Esophagus muscularis mucosa (tissue), 4 donors: ENCODE data around the gene CRYBA2. TPM values are rescaled to one million over a fixed set of nuclear protein-coding genes. Genes with fewer than 3 reads are reported as not detected.

Experiments
- DNase-seq: peaks from one replicate; pipeline ENCODE4 v3.0.0-alpha.2; 2017; ENCODE audit errors: extremely low spot score
- H3K27ac ChIP-seq, 4 donors: fragments of 200-600 bp; sonication (generic); replicated peaks in 1 of 4; 1 replicate in 3 of 4; 2 replicates in 1 of 4; pipeline ENCODE4 v1.5.1; 2016 to 2019; ENCODE audit warnings: mild to moderate bottlenecking in 1 of 4
- H3K27me3 ChIP-seq, 4 donors: fragments of 200-600 bp; sonication (generic); one replicate each; pipeline versions ENCODE4 v1.5.1 to v1.6.0; 2016 to 2019
- H3K36me3 ChIP-seq, 4 donors: fragments of 200-600 bp; sonication (generic); one replicate each; pipeline ENCODE4 v1.5.1; 2016 to 2019
- H3K4me1 ChIP-seq, 4 donors: fragments of 200-600 bp; sonication (generic); one replicate each; pipeline ENCODE4 v1.5.1; 2016 to 2019
- H3K4me3 ChIP-seq, 4 donors: fragments of 200-600 bp; sonication (generic); 1 replicate in 2 of 4; 2 replicates in 2 of 4; pipeline ENCODE4 v1.5.1; 2016 to 2019; ENCODE audit warnings: mild to moderate bottlenecking in 4 of 4, moderate library complexity in 1 of 4
- H3K9me3 ChIP-seq, 4 donors: fragments of 200-600 bp; sonication (generic); 1 replicate in 3 of 4; 2 replicates in 1 of 4; pipeline ENCODE4 v1.5.1; 2016 to 2019
- CTCF ChIP-seq, 3 experiments: fragments of 200-600 bp in 2 of 3; fragments of 450-650 bp in 1 of 3; sonication (generic) in 2 of 3; IDR thresholded peaks; one replicate each; pipeline ENCODE4 v1.5.1; 2017 to 2019; ENCODE audit warnings: antibody characterized with exemption in 3 of 3, mild to moderate bottlenecking in 2 of 3, moderate library complexity in 1 of 3
- EP300 ChIP-seq: sonication (generic); formaldehyde crosslinking; IDR thresholded peaks from one replicate; pipeline ENCODE4 v1.6.1; 2017; ENCODE audit warnings: antibody characterized with exemption
- POLR2A ChIP-seq: fragments of 450-650 bp; IDR thresholded peaks from one replicate; pipeline ENCODE4 v1.6.1; 2017; ENCODE audit warnings: antibody characterized with exemption, moderate library complexity, mild to moderate bottlenecking, low read depth
- POLR2AphosphoS5 ChIP-seq, 2 donors: sonication (generic); formaldehyde crosslinking; IDR thresholded peaks; one replicate each; pipeline ENCODE4 v1.6.1; 2017; ENCODE audit warnings: antibody characterized with exemption in 2 of 2
- WGBS: methylation state at CpG from one replicate; pipeline ENCODE4 v1.1.5; 2018; 5-methylcytosine and 5-hydroxymethylcytosine counted together
- intact Hi-C: fragments of 100-400 bp; cut with DNase I; formaldehyde crosslinking; loops from one replicate; pipeline ENCODE4 v1.15.1; 2023
- total RNA-seq, 4 donors: library from RNA; depleted of rRNA; stranded (reverse); fragments of >200 nt; gene quantifications; one replicate each; pipeline versions ENCODE4 v1.1.0 to v1.2.1, GENCODE V29; 2016

Gene CRYBA2
- total RNA-seq, 4 donors from 2014 or later: not detected

DNA sequence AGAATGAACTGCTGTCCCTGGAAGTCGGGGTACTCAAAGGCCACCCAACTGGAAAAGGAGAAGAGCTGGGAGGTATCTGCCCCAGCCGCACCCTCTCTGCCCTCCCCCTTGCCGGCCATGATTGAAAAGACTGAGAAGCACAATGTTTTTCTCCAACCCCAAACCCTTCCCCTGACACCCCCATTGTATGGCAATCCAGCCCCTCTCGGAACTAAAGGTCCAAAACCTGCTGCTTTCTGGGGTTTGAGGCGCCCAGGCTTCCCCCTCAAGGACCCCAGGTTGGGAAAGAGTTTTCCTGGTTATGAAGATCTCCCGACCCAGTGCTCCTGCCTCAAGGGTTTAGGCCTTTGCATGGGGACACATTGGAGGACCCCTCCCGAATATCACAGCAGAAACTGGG lies 1.0 kb downstream of the CRYBA2 start:
- Histone ChIP-seq H3K36me3 (no peaks in the 10 kb centered on the region), H3K9me3 (no peaks in the 10 kb centered on the region), H3K4me3 (no peak overlapping the region), H3K4me1 (peaks cover 26 to 40% (median 32%) of the 10 kb centered on the region in 4 donors), H3K27ac (no peak overlapping the region), H3K27me3 (peaks cover 0 to 100% (median 87%) of the 10 kb centered on the region in 4 donors)
- no peak for DNase-seq
- intact Hi-C loops: loop anchor here (10.0 kb wide), 1 partner anchor 163 kb away; no protein-coding TSS in a partner anchor
- TF ChIP-seq POLR2A (no peak), EP300 (no peak), CTCF (IDR thresholded peaks at IDR 0.05) (no peak), POLR2AphosphoS5 (IDR thresholded peaks at IDR 0.05) (no peak)
- 17% methylated on average over 7 of the region's 7 CpGs for WGBS

GRCh38 chr2:218991674-218992168 lies 1.5 kb downstream of the CRYBA2 start:
- DNase-seq: no peak
- intact Hi-C loops: loop anchor here (10.0 kb wide), 1 partner anchor 163 kb away; no protein-coding TSS in a partner anchor
- Histone ChIP-seq H3K36me3 (no peaks in the 10 kb centered on the region), H3K9me3 (no peaks in the 10 kb centered on the region), H3K27me3 (peaks cover 0 to 100% (median 92%) of the 10 kb centered on the region in 4 donors), H3K27ac (no peak overlapping the region), H3K4me1 (peaks cover 26 to 40% (median 31%) of the 10 kb centered on the region in 4 donors), H3K4me3 (no peak overlapping the region)
- WGBS: 6% methylated on average over 12 of the region's 13 CpGs
- TF ChIP-seq POLR2AphosphoS5 (IDR thresholded peaks at IDR 0.05): no peak
- no peak for TF ChIP-seq POLR2A
- no peak for TF ChIP-seq CTCF (IDR thresholded peaks at IDR 0.05)
- no peak for TF ChIP-seq EP300

- Histone ChIP-seq H3K36me3 (no peaks in the 10 kb centered on the region), H3K27me3 (peaks cover 0 to 100% (median 92%) of the 10 kb centered on the region in 4 donors), H3K9me3 (no peaks in the 10 kb centered on the region), H3K4me3 (no peak overlapping the region), H3K4me1 (peaks cover 17 to 36% (median 23%) of the 10 kb centered on the region in 4 donors), H3K27ac (no peak overlapping the region)
- TF ChIP-seq EP300 (no peak), POLR2A (no peak), POLR2AphosphoS5 (IDR thresholded peaks at IDR 0.05) (no peak), CTCF (IDR thresholded peaks at IDR 0.05) (no peak)
- 12% methylated on average over 6 of the region's 6 CpGs for WGBS
- intact Hi-C loops: loop anchor here (10.0 kb wide), 1 partner anchor 164 kb away; no protein-coding TSS in a partner anchor
- DNase-seq: no peak
Observed at GRCh38 chr2:218990612-218991011, 2.6 kb downstream of the CRYBA2 start.

- peaks cover 20 to 39% (median 25%) of the 10 kb centered on the region in 4 donors for H3K4me1 ChIP-seq
- WGBS: 8% methylated on average over 3 of the region's 9 CpGs
- no peak overlapping the region for H3K4me3 ChIP-seq
- H3K36me3 ChIP-seq: no peaks in the 10 kb centered on the region
- no peak overlapping the region for H3K27ac ChIP-seq
- peaks cover 0 to 100% (median 93%) of the 10 kb centered on the region in 4 donors for H3K27me3 ChIP-seq
- intact Hi-C loops: loop anchor here (10.0 kb wide), 1 partner anchor 165 kb away; no protein-coding TSS in a partner anchor
- no peak for TF ChIP-seq POLR2AphosphoS5 (IDR thresholded peaks at IDR 0.05)
- TF ChIP-seq EP300: no peak
- no peak for TF ChIP-seq CTCF (IDR thresholded peaks at IDR 0.05)
- TF ChIP-seq POLR2A: no peak
- no peaks in the 10 kb centered on the region for H3K9me3 ChIP-seq
- DNase-seq: no peak
Observed at GRCh38 chr2:218990052-218990451, 3.2 kb downstream of the CRYBA2 start.
